Esophagus squamous epithelium (tissue), 5 donors: Measurements from ENCODE around the gene RNU6-7. TPM values are rescaled to one million over a fixed set of nuclear protein-coding genes. Genes with fewer than 3 reads are reported as not detected.

Experiments used
- DNase-seq: peaks from one replicate; lab custom pipeline; 2025; lab: John Stamatoyannopoulos, UW
- H3K27ac ChIP-seq, 4 donors: fragments of 200-600 bp; sonication (generic); one replicate each; pipeline ENCODE4 v1.5.1; 2016 to 2019; ENCODE audit warnings: mild to moderate bottlenecking in 1 of 4
- H3K27me3 ChIP-seq, 4 donors: fragments of 200-600 bp; sonication (generic); 1 replicate in 3 of 4; 2 replicates in 1 of 4; pipeline versions ENCODE4 v1.5.1 to v1.6.0; 2017 to 2021; ENCODE audit warnings: antibody characterized with exemption in 1 of 4
- H3K36me3 ChIP-seq, 3 donors: fragments of 200-600 bp; sonication (generic); one replicate each; pipeline ENCODE4 v1.5.1; 2016 to 2019
- H3K4me1 ChIP-seq, 3 donors: fragments of 200-600 bp; sonication (generic); one replicate each; pipeline ENCODE4 v1.5.1; 2017 to 2019
- H3K4me3 ChIP-seq, 4 donors: fragments of 200-600 bp; sonication (generic); 1 replicate in 3 of 4; 2 replicates in 1 of 4; pipeline ENCODE4 v1.5.1; 2016 to 2019; ENCODE audit warnings: mild to moderate bottlenecking in 2 of 4, moderate library complexity in 1 of 4
- H3K9me3 ChIP-seq, 3 donors: fragments of 200-600 bp; sonication (generic); one replicate each; pipeline ENCODE4 v1.5.1; 2016 to 2019
- POLR2A ChIP-seq, 4 donors: fragments of 450-650 bp; IDR thresholded peaks; one replicate each; pipeline ENCODE4 v1.6.1; 2017; ENCODE audit warnings: antibody characterized with exemption in 4 of 4, mild to moderate bottlenecking in 4 of 4, moderate library complexity in 3 of 4
- WGBS, 2 donors: methylation state at CpG; one replicate each; pipeline ENCODE4 v1.1.5; 2018; 5-methylcytosine and 5-hydroxymethylcytosine counted together
- intact Hi-C: fragments of 100-400 bp; cut with DNase I; formaldehyde crosslinking; loops from one replicate; pipeline ENCODE4 v1.15.0; 2022
- total RNA-seq, 4 donors: library from RNA; depleted of rRNA; stranded (reverse); fragments of >200 nt; gene quantifications; one replicate each; pipeline ENCODE4 v1.1.0, GENCODE V29; 2016
- TF ChIP-seq, protein P1 (sequence below), 6 experiments: fragments of 450-650 bp in 4 of 6; fragments of 200-600 bp in 2 of 6; sonication (generic) in 2 of 6; IDR thresholded peaks; one replicate each; pipeline ENCODE4 v1.5.1; 2016 to 2019; ENCODE audit warnings: antibody characterized with exemption in 6 of 6, mild to moderate bottlenecking in 4 of 6, moderate library complexity in 4 of 6
- donor health status: DM: yes; HTN: yes; CAD: no.

The RNU6-7 gene
- total RNA-seq, 4 donors from 2014 or later = not detected

DNA sequence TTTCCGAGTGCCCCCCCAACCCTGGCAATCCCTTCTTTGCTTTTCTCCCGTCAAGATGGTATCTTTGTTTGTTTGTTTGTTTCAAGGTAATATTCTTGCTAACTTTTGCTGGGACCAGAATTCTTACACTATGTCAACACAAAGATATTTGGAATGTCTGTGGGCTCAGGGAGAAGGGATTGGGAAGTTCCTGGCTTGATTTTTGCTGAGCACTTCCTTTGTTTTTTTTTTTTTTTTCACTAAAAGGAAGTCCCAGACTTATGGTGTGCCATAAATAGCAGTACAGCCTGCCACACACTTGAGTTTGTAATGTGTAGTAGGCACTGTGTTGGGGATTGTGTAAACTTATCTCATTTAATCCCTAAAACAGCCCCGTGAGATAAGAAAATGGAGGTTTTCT lies 11.2 kb upstream of the RNU6-7 start:
- H3K4me3 ChIP-seq = no peak overlapping the region
- no peaks in the 10 kb centered on the region for H3K4me1 ChIP-seq
- H3K27me3 ChIP-seq = no peaks in the 10 kb centered on the region
- H3K27ac ChIP-seq = no peak overlapping the region
- WGBS, 2 donors = 61 to 65% methylated on average over 3 of the region's 3 CpGs
- DNase-seq = no peak
- intact Hi-C loops = no loop called here
- no peak for TF ChIP-seq POLR2A (IDR thresholded peaks at IDR 0.05)
- TF ChIP-seq, protein P1, sequence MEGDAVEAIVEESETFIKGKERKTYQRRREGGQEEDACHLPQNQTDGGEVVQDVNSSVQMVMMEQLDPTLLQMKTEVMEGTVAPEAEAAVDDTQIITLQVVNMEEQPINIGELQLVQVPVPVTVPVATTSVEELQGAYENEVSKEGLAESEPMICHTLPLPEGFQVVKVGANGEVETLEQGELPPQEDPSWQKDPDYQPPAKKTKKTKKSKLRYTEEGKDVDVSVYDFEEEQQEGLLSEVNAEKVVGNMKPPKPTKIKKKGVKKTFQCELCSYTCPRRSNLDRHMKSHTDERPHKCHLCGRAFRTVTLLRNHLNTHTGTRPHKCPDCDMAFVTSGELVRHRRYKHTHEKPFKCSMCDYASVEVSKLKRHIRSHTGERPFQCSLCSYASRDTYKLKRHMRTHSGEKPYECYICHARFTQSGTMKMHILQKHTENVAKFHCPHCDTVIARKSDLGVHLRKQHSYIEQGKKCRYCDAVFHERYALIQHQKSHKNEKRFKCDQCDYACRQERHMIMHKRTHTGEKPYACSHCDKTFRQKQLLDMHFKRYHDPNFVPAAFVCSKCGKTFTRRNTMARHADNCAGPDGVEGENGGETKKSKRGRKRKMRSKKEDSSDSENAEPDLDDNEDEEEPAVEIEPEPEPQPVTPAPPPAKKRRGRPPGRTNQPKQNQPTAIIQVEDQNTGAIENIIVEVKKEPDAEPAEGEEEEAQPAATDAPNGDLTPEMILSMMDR (IDR thresholded peaks at IDR 0.05) = no peak
- no peaks in the 10 kb centered on the region for H3K9me3 ChIP-seq
- no peaks in the 10 kb centered on the region for H3K36me3 ChIP-seq

DNA sequence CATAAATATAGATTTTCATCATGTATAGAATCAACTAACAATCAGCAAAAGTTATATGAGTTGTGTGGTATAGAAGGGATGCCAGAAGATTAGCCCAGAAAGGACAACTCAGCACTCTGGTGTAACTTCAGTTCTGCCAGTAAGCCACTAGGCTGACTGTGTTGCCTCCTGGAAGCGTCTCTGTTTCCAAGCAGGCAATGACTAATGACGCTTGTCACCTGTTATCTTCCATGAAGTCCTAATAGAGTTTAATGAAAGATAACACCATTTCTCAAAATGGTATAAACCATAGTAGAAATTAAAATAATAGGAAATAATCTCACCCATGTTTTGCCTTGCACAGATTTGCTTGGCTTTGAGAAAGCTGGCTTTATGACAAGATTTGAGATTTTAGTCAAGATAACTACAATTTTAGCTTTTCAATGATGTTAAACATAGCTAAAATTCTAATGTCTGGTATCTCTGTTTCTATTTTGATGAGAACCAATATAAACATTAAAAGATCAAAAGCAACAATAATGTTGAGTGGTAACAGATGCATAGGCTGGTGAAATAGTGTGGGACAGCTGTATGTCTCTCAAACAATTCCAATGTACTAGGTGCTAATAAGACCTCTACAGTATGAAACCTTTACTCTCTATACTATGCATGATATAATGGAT lies 9.0 kb upstream of the RNU6-7 start:
- H3K4me3 ChIP-seq = no peak overlapping the region
- DNase-seq = no peak
- no peaks in the 10 kb centered on the region for H3K36me3 ChIP-seq
- no peaks in the 10 kb centered on the region for H3K9me3 ChIP-seq
- TF ChIP-seq, protein P1 (IDR thresholded peaks at IDR 0.05) = no peak
- no peak for TF ChIP-seq POLR2A (IDR thresholded peaks at IDR 0.05)
- no peaks in the 10 kb centered on the region for H3K4me1 ChIP-seq
- no peak overlapping the region for H3K27ac ChIP-seq
- no peaks in the 10 kb centered on the region for H3K27me3 ChIP-seq
- intact Hi-C loops = no loop called here
- WGBS, 2 donors = 57 to 78% methylated on average over 2 of the region's 2 CpGs

DNA sequence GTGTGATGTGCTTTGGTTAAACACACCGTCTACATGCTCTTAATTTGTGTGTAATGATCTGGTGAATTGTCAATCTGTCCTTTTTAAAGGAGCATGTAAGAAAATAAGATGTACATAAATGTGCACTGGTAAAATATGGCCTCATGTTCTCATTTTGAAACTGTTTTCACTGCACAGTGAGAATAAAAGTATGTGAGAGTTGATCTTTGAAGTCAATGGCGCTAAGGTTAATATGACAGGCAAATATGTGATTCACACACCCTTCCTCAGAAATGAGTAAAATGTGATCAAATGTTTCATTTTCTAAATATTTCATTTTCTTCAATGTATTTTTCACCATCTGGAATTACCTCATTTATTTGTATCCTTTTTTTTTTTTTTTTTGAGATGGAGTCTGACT lies 8.3 kb upstream of the RNU6-7 start:
- no peaks in the 10 kb centered on the region for H3K4me1 ChIP-seq
- no peak for DNase-seq
- TF ChIP-seq POLR2A (IDR thresholded peaks at IDR 0.05) = no peak
- TF ChIP-seq, protein P1 (IDR thresholded peaks at IDR 0.05) = no peak
- WGBS, 2 donors = 84 to 92% methylated on average over 2 of the region's 2 CpGs
- intact Hi-C loops = no loop called here
- no peak overlapping the region for H3K27ac ChIP-seq
- H3K36me3 ChIP-seq = no peaks in the 10 kb centered on the region
- no peak overlapping the region for H3K4me3 ChIP-seq
- no peaks in the 10 kb centered on the region for H3K27me3 ChIP-seq
- H3K9me3 ChIP-seq = no peaks in the 10 kb centered on the region

DNA sequence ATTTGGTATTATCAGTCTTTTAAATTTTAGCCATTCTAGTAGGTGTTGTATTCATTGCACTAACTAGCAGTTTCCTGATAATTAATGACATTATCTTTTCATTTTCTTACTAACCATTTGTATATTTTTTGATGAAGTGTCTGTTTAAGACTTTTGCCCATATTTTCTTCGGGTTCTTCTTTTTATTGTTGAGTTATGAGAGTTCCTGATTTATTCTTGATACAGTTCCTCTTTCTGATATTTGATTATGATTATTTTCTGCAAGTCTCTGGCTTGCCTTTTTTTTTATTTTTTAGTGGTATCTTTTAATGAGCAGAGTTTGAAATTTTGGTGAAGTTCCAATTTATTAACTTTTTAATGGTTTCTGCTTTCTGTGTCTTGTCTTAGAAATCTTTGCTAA lies 6.2 kb upstream of the RNU6-7 start:
- H3K4me1 ChIP-seq = peaks cover 0 to 6% (median 0%) of the 10 kb centered on the region in 3 donors
- no peaks in the 10 kb centered on the region for H3K9me3 ChIP-seq
- no peak overlapping the region for H3K27ac ChIP-seq
- no peak for TF ChIP-seq POLR2A (IDR thresholded peaks at IDR 0.05)
- TF ChIP-seq, protein P1 (IDR thresholded peaks at IDR 0.05) = no peak
- no peaks in the 10 kb centered on the region for H3K27me3 ChIP-seq
- intact Hi-C loops = no loop called here
- no peak overlapping the region for H3K4me3 ChIP-seq
- no peaks in the 10 kb centered on the region for H3K36me3 ChIP-seq
- DNase-seq = no peak
- 52 to 58% methylated on average over 1 of the region's 1 CpG for WGBS, 2 donors

DNA sequence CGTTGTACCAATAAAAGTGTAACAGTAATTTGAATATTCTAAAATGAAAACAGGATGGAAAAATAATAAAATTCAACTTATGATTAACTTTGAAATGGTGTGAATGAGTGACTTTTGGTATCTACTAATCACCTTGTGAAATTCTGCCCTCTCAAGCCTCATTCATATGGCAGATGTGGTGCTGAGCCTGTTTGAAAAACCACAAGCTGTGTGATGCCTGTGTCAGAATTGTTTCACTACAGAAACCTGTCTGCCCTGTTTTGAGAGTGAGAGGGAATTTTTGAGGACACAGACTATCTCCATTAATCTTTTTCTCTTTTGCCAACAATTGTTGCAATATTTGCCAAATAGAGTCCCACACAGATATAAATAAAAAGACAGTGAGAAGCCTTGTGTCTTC lies 3.9 kb upstream of the RNU6-7 start:
- intact Hi-C loops = no loop called here
- Histone ChIP-seq H3K36me3 (no peaks in the 10 kb centered on the region), H3K4me1 (peaks cover 0 to 29% (median 6%) of the 10 kb centered on the region in 3 donors), H3K9me3 (no peaks in the 10 kb centered on the region), H3K4me3 (no peak overlapping the region), H3K27me3 (no peaks in the 10 kb centered on the region), H3K27ac (no peak overlapping the region)
- 59 to 65% methylated on average over 1 of the region's 1 CpG for WGBS, 2 donors
- no peak for DNase-seq
- TF ChIP-seq, protein P1 (IDR thresholded peaks at IDR 0.05) = no peak
- no peak for TF ChIP-seq POLR2A (IDR thresholded peaks at IDR 0.05)
